ENCODE data around the gene FAM131A.

Gene FAM131A

GRCh38 chr3:184315871-184316661 is 21.3 kb upstream of the FAM131A start:
- DNase-seq (ENCODE audit: extremely low read depth in 1 of 2, low read depth in 1 of 2), result no peak

DNA sequence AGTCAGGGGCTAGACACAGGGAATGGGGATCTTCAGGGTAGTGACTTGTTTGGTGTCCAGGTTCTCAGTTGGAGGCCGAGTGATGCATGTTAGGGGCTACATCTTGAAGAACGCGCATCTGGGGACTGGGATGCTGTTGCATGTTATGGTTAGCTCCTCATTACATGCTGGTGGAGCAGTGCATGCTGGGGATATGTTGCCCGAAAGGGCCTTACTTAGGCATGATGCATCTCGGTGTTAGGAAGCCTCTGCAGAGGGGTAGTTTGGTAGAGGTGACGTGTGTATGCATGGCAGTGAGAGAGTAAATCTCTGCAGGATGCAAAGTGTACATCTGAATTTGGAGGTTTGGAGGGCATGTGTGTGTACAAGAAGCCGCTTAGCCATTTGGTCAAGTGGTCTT is 20.6 kb upstream of the FAM131A start:
- DNase-seq (ENCODE audit: extremely low read depth in 1 of 2, low read depth in 1 of 2), result no peak

DNA sequence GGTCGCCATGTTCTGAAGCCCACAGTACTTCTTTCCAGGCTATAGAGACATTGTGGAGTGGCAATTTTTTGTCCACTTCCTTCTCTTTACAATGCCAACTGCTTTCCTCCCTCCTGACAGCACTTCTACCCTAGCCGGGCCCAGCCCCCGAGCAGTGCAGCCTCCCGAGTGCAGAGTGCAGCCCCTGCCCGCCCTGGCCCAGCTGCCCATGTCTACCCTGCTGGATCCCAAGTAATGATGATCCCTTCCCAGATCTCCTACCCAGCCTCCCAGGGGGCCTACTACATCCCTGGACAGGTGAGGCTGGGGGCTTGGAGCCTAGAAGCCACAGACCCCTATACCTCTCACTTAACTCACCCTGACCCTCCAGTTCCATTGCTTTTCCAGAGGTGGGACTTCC is 20.2 kb upstream of the FAM131A start:
- no peak for DNase-seq (ENCODE audit: extremely low read depth in 1 of 2, low read depth in 1 of 2)

- DNase-seq (ENCODE audit: extremely low read depth in 1 of 2, low read depth in 1 of 2), result no peak
Observed at GRCh38 chr3:184320104-184320445, 17.3 kb upstream of the FAM131A start.

DNA sequence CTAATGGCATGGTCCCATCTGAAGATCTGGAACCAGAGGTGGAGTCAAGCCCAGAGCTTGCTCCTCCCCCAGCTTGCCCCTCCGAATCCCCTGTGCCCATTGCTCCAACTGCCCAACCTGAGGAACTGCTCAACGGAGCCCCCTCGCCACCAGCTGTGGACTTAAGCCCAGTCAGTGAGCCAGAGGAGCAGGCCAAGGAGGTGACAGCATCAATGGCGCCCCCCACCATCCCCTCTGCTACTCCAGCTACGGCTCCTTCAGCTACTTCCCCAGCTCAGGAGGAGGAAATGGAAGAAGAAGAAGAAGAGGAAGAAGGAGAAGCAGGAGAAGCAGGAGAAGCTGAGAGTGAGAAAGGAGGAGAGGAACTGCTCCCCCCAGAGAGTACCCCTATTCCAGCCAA is 15.7 kb upstream of the FAM131A start:
- no peak for DNase-seq (ENCODE audit: extremely low read depth in 1 of 2, low read depth in 1 of 2)

GRCh38 chr3:184322731-184323487 is 14.5 kb upstream of the FAM131A start:
- no peak for DNase-seq (ENCODE audit: extremely low read depth in 1 of 2, low read depth in 1 of 2)

GRCh38 chr3:184323696-184324095 is 13.7 kb upstream of the FAM131A start:
- no peak for DNase-seq (ENCODE audit: extremely low read depth in 1 of 2, low read depth in 1 of 2)

GRCh38 chr3:184325269-184325668 is 12.1 kb upstream of the FAM131A start:
- no peak for DNase-seq (ENCODE audit: extremely low read depth in 1 of 2, low read depth in 1 of 2)

DNA sequence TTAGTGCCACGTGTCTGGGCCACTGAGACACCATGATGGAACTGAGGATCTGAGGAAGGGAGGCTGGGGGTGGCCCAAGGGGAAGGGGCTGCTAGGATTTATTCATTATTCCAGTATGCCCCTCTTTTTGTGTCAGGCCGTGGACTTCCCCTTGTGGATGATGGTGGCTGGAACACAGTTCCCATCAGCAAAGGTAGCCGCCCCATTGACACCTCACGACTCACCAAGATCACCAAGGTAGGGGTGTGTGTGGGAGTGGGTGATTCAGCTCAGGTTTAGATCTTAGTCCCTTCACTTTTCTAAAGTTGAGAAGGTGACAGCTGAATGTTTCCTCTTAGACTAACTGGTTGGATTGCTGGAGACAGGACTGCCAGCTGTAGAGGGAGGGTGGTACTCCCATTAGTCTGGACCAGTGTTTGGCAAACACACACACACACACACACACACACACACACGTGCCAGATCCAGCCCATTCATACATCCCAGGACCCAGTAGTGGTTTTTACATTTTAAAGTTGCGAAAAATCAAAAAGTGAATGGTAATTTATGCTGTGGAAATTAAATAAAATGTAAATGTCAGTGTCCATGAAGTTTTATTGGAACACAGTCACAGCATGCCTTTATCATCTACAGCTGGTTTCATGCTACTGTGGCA is 11.6 kb upstream of the FAM131A start:
- DNase-seq (ENCODE audit: extremely low read depth in 1 of 2, low read depth in 1 of 2), result no peak

DNA sequence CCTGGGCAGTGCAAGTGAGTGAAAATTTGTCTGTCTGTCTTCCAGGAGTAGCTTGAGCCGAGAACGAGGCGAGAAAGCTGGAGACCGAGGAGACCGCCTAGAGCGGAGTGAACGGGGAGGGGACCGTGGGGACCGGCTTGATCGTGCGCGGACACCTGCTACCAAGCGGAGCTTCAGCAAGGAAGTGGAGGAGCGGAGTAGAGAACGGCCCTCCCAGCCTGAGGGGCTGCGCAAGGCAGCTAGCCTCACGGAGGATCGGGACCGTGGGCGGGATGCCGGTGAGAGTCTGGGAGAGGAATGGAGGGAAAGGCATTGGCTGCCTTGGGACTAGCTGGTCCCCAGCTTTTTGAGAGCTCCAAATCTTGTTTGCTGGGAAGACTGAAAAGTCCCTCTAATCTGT is 10.2 kb upstream of the FAM131A start:
- DNase-seq (ENCODE audit: extremely low read depth in 1 of 2, low read depth in 1 of 2), result no peak

GRCh38 chr3:184328516-184328915 is 8.9 kb upstream of the FAM131A start:
- DNase-seq (ENCODE audit: extremely low read depth in 1 of 2, low read depth in 1 of 2), result no peak

DNA sequence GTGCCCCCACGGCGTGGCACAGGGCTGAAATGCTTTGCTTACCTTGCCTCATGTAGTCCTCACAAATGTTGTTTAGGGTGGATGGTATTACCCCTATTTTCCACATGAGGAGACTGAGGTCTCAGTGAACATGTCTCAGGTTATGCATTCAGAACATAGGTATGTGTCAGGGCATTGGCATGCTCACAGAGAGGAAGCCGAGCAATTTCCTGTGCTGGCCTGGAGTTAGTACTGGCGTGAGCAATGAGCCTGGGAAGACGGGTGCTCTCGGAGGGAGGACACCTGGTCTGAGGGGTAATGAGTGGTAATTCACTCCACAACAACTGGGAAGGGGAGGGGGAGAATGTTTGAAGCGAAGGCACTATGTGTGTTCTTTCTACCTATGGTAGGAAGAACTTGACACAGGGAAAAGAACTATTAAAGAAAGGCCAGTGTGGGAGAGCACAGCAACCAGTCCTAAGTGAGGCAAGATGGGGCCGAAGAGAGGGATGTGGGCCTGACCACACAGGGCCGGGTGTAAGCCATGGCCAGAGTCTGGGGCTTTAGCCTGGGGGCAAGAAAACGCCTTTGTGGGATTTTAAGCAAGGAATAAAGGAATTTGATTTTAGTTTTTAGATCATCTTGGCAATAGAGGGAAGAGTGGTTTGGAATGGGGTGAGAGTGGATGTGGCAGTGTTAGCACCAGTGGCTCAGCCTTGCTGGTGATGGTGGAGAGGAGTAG is 4.9 kb upstream of the FAM131A start:
- no peak for DNase-seq (ENCODE audit: extremely low read depth in 1 of 2, low read depth in 1 of 2)

GRCh38 chr3:184333190-184333589 is 4.2 kb upstream of the FAM131A start:
- DNase-seq (ENCODE audit: extremely low read depth in 1 of 2, low read depth in 1 of 2), result no peak

GRCh38 chr3:184333700-184334099 is 3.7 kb upstream of the FAM131A start:
- DNase-seq (ENCODE audit: extremely low read depth in 1 of 2, low read depth in 1 of 2), result no peak

GRCh38 chr3:184334470-184335158 is 2.8 kb upstream of the FAM131A start:
- DNase-seq (ENCODE audit: extremely low read depth in 1 of 2, low read depth in 1 of 2), result peak in 1 of 2 donors; percentile 20

GRCh38 chr3:184335291-184335660 is 2.1 kb upstream of the FAM131A start:
- DNase-seq (ENCODE audit: extremely low read depth in 1 of 2, low read depth in 1 of 2), result no peak

- peak; percentile 63 to 89 for DNase-seq (ENCODE audit: extremely low read depth in 1 of 2, low read depth in 1 of 2)
Observed at GRCh38 chr3:184335661-184336546, 1.5 kb upstream of the FAM131A start.

DNA sequence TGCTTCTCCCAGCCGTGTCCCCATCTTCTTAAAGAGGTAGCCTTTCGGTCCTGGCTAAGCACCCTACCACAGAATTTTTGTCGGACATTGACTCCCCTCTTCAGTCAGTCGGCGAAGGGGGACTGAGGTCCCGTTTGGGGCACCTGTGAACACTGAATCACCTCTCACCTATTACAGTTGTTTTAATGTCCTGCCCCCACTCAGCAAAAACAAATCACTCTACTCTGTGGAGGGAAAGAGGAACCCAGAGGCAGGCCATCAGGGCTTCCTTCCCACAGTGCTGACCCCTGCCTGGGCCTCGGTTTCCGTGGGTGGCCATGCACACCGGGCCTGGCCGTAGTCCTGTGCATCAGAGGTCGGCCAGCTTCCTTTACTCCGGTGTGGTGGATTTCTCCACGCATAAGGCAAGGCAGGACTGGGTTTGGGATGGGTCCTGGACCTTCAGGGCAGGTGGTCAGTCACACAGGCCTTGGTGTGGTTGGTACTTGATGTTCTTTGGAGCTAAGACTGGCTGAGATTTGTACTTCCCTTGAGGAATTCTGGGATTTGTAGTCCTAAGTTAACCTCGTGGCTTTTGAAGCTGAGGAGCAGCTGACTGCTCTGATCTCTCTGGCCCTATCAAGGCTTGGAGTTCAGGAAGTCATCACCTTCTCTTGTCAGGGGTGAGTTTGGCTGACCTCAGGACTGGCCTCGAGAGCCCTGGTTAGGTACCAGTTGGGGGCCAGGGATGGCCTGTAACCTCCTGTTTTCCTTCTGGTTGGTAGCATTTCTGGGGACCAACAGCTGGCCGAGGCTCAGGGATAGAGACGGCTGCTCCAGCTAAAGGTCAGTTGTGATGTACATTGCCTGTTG is 627 bp upstream of the FAM131A start:
- no peak for DNase-seq (ENCODE audit: extremely low read depth in 1 of 2, low read depth in 1 of 2)

GRCh38 chr3:184337981-184338380 is 581 bp downstream of the FAM131A start:
- DNase-seq (ENCODE audit: extremely low read depth in 1 of 2, low read depth in 1 of 2), result no peak
